GM12801 (cell line): ENCODE measurements around the gene MYOC.

ENCODE experiments used
- CTCF ChIP-seq: IDR thresholded peaks from one replicate; pipeline ENCODE4 v1.5.1; 2011; ENCODE audit warnings: control low read depth; ENCODE audit not compliant: insufficient read length; ENCODE audit errors: extremely low read depth

MYOC gene

GRCh38 chr1:171642197-171642596 is 10.3 kb downstream of the MYOC start:
- no peak for TF ChIP-seq CTCF

GRCh38 chr1:171641076-171641864 is 11.2 kb downstream of the MYOC start:
- no peak for TF ChIP-seq CTCF

DNA sequence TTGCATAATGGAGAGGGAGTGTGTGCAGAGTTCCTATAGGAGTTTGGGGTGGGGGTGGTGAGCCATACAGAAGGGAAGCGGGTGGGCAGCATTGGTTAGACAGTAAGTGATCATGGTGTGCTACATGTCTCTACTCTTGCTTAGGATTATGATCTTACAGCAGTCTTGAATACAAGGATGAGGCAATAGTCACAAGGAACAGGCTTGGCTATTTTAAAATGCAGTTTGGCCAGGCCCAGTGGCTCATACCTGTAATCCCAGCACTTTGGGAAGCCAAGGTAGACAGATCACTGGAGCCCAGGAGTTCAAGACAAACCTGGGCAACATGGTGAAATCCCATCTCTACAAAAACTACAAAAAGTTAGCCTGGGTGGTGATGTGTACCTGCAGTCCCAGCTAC is 12.3 kb downstream of the MYOC start:
- no peak for TF ChIP-seq CTCF

DNA sequence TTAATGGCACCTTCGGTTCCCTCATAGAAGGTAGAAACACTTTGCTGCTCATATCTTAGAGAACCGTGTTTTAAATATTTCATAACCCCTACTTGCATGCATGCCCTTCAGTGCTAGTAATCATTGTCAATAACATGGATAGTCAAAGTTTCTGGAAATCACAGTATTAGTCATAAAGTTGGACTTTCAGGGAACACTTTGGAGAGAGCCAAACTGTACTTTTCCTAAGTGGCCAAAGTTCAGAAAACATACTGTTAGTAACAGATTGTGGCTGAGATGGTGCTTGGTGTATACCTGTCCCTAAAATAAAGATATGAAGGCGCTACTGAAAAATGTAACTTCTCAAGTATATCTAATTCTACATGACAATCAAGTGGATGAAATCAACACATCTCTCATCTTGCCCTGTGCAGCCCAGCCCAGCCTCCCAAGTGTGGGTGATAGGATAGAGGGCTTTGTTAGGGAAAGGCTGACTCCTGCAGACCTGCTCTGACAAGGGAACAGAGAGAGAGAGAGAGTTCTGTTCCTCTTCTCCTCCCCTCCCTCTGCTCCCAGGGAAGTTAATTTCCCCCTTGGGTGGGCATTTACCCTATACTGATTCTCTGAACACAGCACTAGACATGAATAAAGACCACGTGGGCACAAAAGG is 14.4 kb downstream of the MYOC start:
- no peak for TF ChIP-seq CTCF

DNA sequence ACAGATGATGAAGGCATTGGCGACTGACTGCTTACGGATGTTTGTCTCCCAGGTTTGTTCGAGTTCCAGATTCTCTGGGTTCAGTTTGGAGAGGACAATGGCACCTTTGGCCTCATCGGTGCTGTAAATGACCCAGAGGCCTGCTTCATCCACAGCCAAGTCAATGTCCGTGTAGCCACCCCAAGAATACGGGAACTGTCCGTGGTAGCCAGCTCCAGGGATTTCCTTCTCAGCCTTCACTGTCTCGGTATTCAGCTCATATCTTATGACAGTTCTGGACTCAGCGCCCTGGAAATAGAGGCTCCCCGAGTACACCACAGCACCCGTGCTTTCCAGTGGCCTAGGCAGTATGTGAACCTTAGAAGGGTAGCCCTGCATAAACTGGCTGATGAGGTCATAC is 16.3 kb downstream of the MYOC start:
- no peak for TF ChIP-seq CTCF

DNA sequence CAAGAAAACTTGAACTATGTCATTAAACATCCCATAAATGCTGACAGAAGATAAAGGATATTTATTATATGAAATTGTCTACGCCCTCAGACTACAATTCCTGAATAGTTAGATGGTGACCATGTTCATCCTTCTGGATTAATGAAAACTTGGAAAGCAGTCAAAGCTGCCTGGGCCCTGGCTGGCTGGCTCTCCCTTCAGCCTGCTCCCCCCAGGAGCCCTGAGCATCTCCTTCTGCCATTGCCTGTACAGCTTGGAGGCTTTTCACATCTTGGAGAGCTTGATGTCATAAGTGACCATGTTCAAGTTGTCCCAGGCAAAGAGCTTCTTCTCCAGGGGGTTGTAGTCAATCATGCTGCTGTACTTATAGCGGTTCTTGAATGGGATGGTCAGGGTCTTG is 16.8 kb downstream of the MYOC start:
- TF ChIP-seq CTCF = no peak

- no peak for TF ChIP-seq CTCF
Observed at GRCh38 chr1:171628225-171628624, 24.3 kb downstream of the MYOC start.
